Activated B cell treated with CpG ODN at 0.5 μM for 24 hours (primary cell): ENCODE results near the gene SERINC2. TPM values are rescaled to one million over a fixed set of nuclear protein-coding genes. Genes with fewer than 3 reads are reported as not detected.

Source experiments
- ATAC-seq: fragments of 200-7000 bp; cut with Tn5 transposase; one replicate; pipeline ENCODE4 v1.10.0; 2021; ENCODE audit warnings: low read depth, mild to moderate bottlenecking, moderate library complexity
- CTCF ChIA-PET: fragments of 350-600 bp; sonication (Branson Sonifier 250); formaldehyde crosslinking; loops from one replicate; lab custom pipeline; 2021; ENCODE audit warnings: antibody characterized with exemption; lab: Charles Lee
- POLR2A ChIA-PET: fragments of 350-600 bp; sonication (Branson Sonifier 250); formaldehyde crosslinking; loops from one replicate; lab custom pipeline; 2021; ENCODE audit warnings: antibody characterized with exemption; lab: Charles Lee
- DNase-seq: peaks from one replicate; pipeline ENCODE4 v3.0.0; 2022
- H3K27ac Mint-ChIP-seq: one replicate; pipeline ENCODE4 v1.8.0; 2020; ENCODE audit warnings: mixed read lengths
- H3K27me3 Mint-ChIP-seq: one replicate; pipeline ENCODE4 v1.8.0; 2021; ENCODE audit warnings: mixed read lengths
- H3K36me3 Mint-ChIP-seq: one replicate; pipeline ENCODE4 v1.8.0; 2021; ENCODE audit warnings: low read depth, mixed read lengths
- H3K4me1 Mint-ChIP-seq: one replicate; pipeline ENCODE4 v1.8.0; 2021; ENCODE audit warnings: mixed read lengths
- H3K4me3 Mint-ChIP-seq: one replicate; pipeline ENCODE4 v1.8.0; 2020; ENCODE audit warnings: mild to moderate bottlenecking, mixed read lengths
- H3K9me3 Mint-ChIP-seq: one replicate; pipeline ENCODE4 v1.8.0; 2020; ENCODE audit warnings: mixed read lengths
- intact Hi-C: fragments of 100-400 bp; cut with micrococcal nuclease; formaldehyde crosslinking; loops from one replicate; pipeline ENCODE4 v1.15.1; 2024
- total RNA-seq: library from RNA; stranded (reverse); gene quantifications from 2 replicates; pipeline ENCODE4 v1.2.3, GENCODE V29; 2022
- TF ChIP-seq, protein P1 (sequence below): fragments of 200-600 bp; IDR thresholded peaks from one replicate; pipeline ENCODE4 v1.8.0; 2022; ENCODE audit warnings: antibody characterized with exemption, mild to moderate bottlenecking

SERINC2 gene
- total RNA-seq, 1 donor from 2014 or later = 0.11 TPM

DNA sequence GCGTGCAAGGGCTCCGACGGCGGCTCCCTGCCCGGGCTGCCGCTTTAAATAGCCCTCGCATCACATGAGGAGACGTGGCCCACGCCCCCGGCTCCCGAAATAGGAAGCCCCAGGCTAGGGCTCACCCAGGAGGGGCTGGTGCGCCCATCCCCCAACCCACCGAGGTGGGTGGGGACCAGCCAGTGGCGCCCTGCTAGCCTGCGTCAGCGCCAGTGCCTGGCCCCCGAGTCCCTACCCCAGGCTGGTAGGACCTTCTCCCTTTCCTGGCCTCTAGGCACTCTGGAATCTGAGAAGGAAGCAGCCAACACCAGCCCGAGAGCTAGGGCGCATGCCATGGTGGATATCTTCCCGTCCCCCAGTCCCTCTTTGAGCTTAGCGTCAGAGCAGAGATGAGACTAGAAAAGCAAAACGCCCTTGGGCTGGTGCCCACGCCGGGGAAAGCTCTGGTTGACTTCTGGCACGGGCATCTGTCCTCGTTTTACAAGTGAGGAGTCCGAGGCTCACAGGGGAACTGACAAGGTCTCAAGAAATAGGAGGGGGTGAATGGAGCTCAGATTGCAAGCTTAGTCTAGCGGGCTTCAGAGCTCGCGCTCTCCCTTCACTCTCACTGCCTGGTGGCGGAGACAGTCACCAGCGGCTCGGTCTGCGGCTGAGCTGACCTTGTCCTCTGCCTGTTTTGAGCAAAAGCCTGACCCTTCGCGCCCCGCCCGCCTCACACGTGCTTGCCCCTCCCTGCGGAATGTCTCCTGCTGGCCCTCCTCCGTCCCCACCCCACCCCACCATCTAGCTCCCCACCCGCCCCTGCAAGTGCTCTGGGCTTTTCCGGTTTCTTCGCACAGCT lies 39.7 kb upstream of the SERINC2 start, which contains the start of gene FABP3:
Gene FABP3 (minus strand): TSS at position 21 of the 841 bp plus-strand sequence. CDS start 62 bp downstream, outside the sequence.
- H3K36me3 Mint-ChIP-seq = no peaks in the 10 kb centered on the region
- ChIA-PET POLR2A (interaction anchor here (0.6 to 1.2 kb wide), 2 partner anchors 76 to 596 kb away, joined by 3 to 10 read pairs; partner anchors contain the start of genes SNRNP40 and ZCCHC17), CTCF (interaction anchor here (1.4 kb wide), 1 partner anchor 21 kb away, joined by 3 read pairs; no protein-coding TSS in a partner anchor)
- ATAC-seq (peak; percentile 50), DNase-seq (no peak)
- H3K9me3 Mint-ChIP-seq = no peaks in the 10 kb centered on the region
- peak within 1 kb of the TSS; percentile 76 for H3K4me3 Mint-ChIP-seq
- H3K27me3 Mint-ChIP-seq = peaks cover 5% of the 10 kb centered on the region
- intact Hi-C loops = no loop called here
- no peak within 1 kb of the TSS for H3K27ac Mint-ChIP-seq
- TF ChIP-seq, protein P1, sequence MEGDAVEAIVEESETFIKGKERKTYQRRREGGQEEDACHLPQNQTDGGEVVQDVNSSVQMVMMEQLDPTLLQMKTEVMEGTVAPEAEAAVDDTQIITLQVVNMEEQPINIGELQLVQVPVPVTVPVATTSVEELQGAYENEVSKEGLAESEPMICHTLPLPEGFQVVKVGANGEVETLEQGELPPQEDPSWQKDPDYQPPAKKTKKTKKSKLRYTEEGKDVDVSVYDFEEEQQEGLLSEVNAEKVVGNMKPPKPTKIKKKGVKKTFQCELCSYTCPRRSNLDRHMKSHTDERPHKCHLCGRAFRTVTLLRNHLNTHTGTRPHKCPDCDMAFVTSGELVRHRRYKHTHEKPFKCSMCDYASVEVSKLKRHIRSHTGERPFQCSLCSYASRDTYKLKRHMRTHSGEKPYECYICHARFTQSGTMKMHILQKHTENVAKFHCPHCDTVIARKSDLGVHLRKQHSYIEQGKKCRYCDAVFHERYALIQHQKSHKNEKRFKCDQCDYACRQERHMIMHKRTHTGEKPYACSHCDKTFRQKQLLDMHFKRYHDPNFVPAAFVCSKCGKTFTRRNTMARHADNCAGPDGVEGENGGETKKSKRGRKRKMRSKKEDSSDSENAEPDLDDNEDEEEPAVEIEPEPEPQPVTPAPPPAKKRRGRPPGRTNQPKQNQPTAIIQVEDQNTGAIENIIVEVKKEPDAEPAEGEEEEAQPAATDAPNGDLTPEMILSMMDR = no peak
- H3K4me1 Mint-ChIP-seq = peaks cover 15% of the 10 kb centered on the region

DNA sequence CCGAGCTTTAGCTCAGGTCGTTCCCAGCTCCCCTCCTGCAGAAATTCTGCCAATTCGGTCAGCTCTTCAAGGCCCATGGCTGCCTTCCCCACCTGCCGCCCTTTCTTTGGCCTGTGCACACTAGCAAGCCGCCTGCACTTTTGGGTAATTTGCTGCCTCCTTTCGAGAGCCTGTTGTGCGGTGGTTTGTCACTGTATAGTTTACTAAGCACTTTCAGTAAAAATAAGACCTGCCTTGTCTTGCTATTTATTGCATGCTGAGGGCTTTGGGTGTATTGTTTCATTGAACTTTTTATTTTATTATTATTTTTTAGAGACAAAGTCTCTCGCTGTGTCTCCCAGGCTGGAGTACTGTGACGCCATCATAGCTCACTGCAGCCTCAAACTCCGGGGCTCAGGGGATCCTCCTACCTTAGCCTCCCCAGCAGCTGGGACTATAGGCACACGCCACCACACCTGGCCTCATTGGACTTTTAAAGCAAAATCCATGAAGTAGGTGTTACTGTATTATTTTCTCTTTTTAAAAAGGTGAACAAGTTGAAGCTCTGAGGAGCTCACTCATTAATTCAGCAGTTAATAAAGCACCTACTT lies 39.0 kb upstream of the SERINC2 start:
- POLR2A ChIA-PET = interaction anchor here (0.6 to 1.2 kb wide), 2 partner anchors 77 to 595 kb away, joined by 3 to 10 read pairs; partner anchors contain the start of genes SNRNP40 and ZCCHC17
- no peak overlapping the region for H3K27ac Mint-ChIP-seq

DNA sequence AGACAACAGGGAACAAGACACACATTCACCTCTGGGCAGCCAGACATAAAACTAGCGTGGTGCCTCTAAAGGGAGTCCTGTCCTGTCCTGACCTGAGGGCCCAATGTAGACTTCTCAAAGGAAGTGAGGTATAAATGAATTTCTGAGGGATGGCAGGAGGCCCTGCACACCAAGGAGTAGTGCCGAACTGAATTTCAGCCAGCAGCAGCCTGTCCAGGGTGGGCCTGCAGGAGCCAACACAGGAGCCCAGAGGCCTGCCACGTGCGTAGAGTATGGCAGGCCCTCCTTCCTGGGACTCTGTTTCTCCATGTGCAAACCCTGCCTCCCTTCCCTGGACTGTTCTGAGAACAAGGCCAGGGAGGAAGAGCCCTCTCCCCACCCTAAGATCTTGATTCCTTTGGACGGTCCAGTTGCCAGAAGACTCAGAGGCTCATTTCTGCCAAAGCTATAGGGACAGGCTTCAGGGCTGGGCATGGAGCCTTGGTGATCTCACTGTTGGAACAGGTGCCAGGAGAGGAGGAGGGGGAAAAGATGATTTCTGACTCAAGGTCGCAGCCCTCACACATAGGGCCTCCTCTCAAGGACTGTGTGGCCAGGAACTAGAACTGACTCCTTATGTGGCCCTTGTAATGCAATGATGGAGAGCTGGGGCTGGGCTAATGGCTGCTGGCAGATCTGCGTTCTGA lies 38.4 kb upstream of the SERINC2 start:
- no peak overlapping the region for H3K4me3 Mint-ChIP-seq
- no peak overlapping the region for H3K27ac Mint-ChIP-seq
- ATAC-seq (no peak), DNase-seq (no peak)
- no peaks in the 10 kb centered on the region for H3K9me3 Mint-ChIP-seq
- TF ChIP-seq, protein P1 = no peak
- no peaks in the 10 kb centered on the region for H3K36me3 Mint-ChIP-seq
- peaks cover 15% of the 10 kb centered on the region for H3K4me1 Mint-ChIP-seq
- POLR2A ChIA-PET = no interaction called here
- intact Hi-C loops = no loop called here
- CTCF ChIA-PET = no interaction called here
- peaks cover 11% of the 10 kb centered on the region for H3K27me3 Mint-ChIP-seq

More for the DNA sequence above, 39.0 kb upstream of the SERINC2 start:
- no peaks in the 10 kb centered on the region for H3K36me3 Mint-ChIP-seq
- H3K4me3 Mint-ChIP-seq = peak overlapping the region; percentile 76
- TF ChIP-seq, protein P1 = no peak
- H3K9me3 Mint-ChIP-seq = no peaks in the 10 kb centered on the region
- DNase-seq = no peak
- H3K27me3 Mint-ChIP-seq = peaks cover 9% of the 10 kb centered on the region
- intact Hi-C loops = no loop called here
- H3K4me1 Mint-ChIP-seq = peaks cover 15% of the 10 kb centered on the region
- CTCF ChIA-PET = interaction anchor here (1.4 kb wide), 1 partner anchor 20 kb away, joined by 3 read pairs; no protein-coding TSS in a partner anchor
- ATAC-seq = no peak

DNA sequence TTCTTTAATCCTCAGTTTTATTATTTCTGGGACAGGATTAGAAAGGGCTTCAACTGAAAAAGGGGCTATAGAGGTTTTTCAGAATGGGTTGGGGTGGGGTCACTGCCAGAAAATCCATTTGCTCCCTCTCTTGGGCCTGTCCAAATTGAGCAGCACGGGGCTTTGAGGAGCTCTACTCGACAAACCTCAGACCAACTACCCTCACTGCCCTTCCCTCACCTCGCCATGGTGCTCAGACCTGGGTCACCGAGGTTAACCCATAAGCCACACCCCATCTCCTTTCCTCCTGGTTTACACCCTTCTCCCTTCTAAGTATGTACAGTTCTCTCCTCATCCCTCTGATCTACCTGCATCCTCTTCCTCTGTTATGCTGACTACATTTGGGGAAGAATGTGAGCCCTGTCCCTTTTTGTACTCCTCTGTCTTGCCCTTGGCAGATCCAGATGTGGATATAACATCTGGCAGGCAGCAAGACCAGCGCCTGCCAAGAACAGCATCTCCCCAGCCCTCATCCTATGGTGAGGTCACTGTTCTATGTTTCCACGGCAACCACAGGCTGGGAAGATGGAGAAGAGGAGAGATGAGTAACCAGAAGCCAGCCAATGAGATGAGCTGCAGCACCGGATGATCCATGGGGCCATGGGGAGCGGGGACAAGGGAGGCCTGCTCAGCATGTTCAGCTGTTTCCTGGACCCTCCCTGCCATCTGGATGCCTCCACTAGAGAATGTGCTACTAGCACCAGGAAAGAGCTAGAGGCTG lies 36.5 kb upstream of the SERINC2 start:
- ATAC-seq = no peak
- no peaks in the 10 kb centered on the region for H3K36me3 Mint-ChIP-seq
- H3K27ac Mint-ChIP-seq = no peak overlapping the region
- H3K9me3 Mint-ChIP-seq = no peaks in the 10 kb centered on the region
- ChIA-PET POLR2A (no interaction called here), CTCF (no interaction called here)
- peaks cover 15% of the 10 kb centered on the region for H3K4me1 Mint-ChIP-seq
- DNase-seq = no peak
- H3K4me3 Mint-ChIP-seq = no peak overlapping the region
- intact Hi-C loops = no loop called here
- TF ChIP-seq, protein P1 = no peak
- peaks cover 15% of the 10 kb centered on the region for H3K27me3 Mint-ChIP-seq
